Fibroblast of mammary gland (primary cell): ENCODE data around the gene CENATAC.

Experiments
- DNase-seq: peaks from one replicate; pipeline ENCODE4 v3.0.0-alpha.2; 2010; ENCODE audit warnings: low read depth
- H3K4me3 ChIP-seq: 2 replicates; pipeline ENCODE4 v1.5.1; 2011; ENCODE audit warnings: low read depth, mild to moderate bottlenecking, low read length, moderate library complexity; ENCODE audit not compliant: control insufficient read depth
- TF ChIP-seq, protein P1 (sequence below): conservative IDR thresholded peaks from 2 replicates; pipeline ENCODE4 v1.5.1; 2011; ENCODE audit warnings: low read depth, low read length, inconsistent platforms; ENCODE audit not compliant: control insufficient read depth, insufficient read depth

The CENATAC gene

GRCh38 chr11:119046489-119046888 is 48.6 kb downstream of the CENATAC start:
- TF ChIP-seq, protein P1, sequence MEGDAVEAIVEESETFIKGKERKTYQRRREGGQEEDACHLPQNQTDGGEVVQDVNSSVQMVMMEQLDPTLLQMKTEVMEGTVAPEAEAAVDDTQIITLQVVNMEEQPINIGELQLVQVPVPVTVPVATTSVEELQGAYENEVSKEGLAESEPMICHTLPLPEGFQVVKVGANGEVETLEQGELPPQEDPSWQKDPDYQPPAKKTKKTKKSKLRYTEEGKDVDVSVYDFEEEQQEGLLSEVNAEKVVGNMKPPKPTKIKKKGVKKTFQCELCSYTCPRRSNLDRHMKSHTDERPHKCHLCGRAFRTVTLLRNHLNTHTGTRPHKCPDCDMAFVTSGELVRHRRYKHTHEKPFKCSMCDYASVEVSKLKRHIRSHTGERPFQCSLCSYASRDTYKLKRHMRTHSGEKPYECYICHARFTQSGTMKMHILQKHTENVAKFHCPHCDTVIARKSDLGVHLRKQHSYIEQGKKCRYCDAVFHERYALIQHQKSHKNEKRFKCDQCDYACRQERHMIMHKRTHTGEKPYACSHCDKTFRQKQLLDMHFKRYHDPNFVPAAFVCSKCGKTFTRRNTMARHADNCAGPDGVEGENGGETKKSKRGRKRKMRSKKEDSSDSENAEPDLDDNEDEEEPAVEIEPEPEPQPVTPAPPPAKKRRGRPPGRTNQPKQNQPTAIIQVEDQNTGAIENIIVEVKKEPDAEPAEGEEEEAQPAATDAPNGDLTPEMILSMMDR: no peak
- H3K4me3 ChIP-seq: no peak overlapping the region
- DNase-seq: no peak

- DNase-seq: no peak
- TF ChIP-seq, protein P1: no peak
- H3K4me3 ChIP-seq: no peak overlapping the region
These were observed 49.3 kb downstream of the CENATAC start for GRCh38 chr11:119047205-119047604.

GRCh38 chr11:119048644-119049043 is 50.7 kb downstream of the CENATAC start:
- DNase-seq: no peak
- TF ChIP-seq, protein P1: no peak
- no peak overlapping the region for H3K4me3 ChIP-seq

- TF ChIP-seq, protein P1: no peak
These were observed 51.1 kb downstream of the CENATAC start for GRCh38 chr11:119049081-119049480.

DNA sequence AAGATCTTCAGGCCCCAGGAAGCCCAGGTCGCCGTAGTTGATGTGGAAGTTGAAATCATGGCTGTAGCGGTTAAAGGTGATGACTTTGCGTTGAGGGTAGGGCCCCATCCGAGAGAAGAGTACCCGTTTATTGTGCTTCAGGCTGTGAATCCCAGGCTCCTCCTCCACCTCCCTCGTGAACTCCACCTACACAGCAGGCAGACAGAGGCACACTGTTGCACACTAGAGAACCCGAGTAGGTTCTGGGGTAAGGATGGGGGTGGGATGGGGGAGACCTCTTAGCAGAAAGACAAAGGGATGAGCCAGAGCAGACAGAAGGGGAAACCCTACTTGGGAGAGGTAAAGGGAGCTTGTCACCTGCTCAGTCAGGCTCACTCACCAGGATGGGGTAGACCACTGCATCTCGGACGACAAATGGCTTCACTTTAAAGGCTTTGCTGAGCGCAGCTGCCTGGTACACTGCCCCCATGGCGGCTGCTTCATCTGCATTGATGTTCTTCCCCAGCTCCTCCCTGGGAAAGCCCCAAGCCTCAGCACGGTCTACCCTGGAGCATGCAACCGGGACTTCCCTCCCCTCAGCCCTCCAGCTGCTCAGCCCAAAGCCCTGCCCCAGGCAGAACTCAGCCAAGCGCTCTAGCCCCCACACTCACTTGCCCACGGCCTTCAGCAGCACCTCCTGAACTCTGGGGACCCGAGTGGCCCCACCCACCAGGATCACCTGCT is 53.7 kb downstream of the CENATAC start:
- no peak overlapping the region for H3K4me3 ChIP-seq
- TF ChIP-seq, protein P1: no peak
- no peak for DNase-seq

More at GRCh38 chr11:119049081-119049480, 51.1 kb downstream of the CENATAC start:
- no peak overlapping the region for H3K4me3 ChIP-seq
- no peak for DNase-seq

- H3K4me3 ChIP-seq: no peak overlapping the region
- DNase-seq: no peak
- TF ChIP-seq, protein P1: no peak
These were observed 54.4 kb downstream of the CENATAC start for GRCh38 chr11:119052163-119052814.
